ENCODE data around the gene LHX4. TPM values are rescaled to one million over a fixed set of nuclear protein-coding genes. Genes with fewer than 3 reads are reported as not detected.

LHX4 gene
- total and polyA plus RNA-seq, 2 of the 13 experiments (the other 11 are each of a cell fraction or from before 2014, with no cell fraction given): 0.03 to 0.07 TPM

GRCh38 chr1:180194546-180195207, 35.4 kb upstream of the LHX4 start:
- no peak overlapping the region for H2AFZ ChIP-seq (ENCODE audit: low read length)
- H3K27ac ChIP-seq (ENCODE audit: extremely low read length, insufficient read depth, low read length): no peak overlapping the region
- H3K36me3 ChIP-seq (replicated peaks in 1 of 2; ENCODE audit: control insufficient read depth in 1 of 2, insufficient read depth in 2 of 2, low read length in 2 of 2): no peaks in the 10 kb centered on the region
- FAIRE-seq (no peak), DNase-seq (ENCODE audit: low spot score) (no peak), ATAC-seq (no peak)
- intact Hi-C loops (cut with micrococcal nuclease; ENCODE audit: unreplicated experiment): no loop called here
- in situ Hi-C loops (cut with HindIII; ENCODE audit: extremely low pct_ligation_motif_present, low pct_unique_long_range_greater_than_20kb): no loop called here
- peaks cover 9% of the 10 kb centered on the region; the same call in 1 of the 2 replicates for H3K4me1 ChIP-seq (ENCODE audit: insufficient read depth, low read length)
- no peaks in the 10 kb centered on the region for H3K9me3 ChIP-seq (ENCODE audit: low read length)
- H3K79me2 ChIP-seq (ENCODE audit: insufficient read depth, low read length): no peaks in the 10 kb centered on the region
- H3K27me3 ChIP-seq (ENCODE audit: control insufficient read depth in 1 of 2, insufficient read depth in 2 of 2, low read length in 2 of 2): no peaks in the 10 kb centered on the region
- H3K4me3 ChIP-seq (replicated peaks in 1 of 3; ENCODE audit: insufficient read depth in 1 of 3, low read depth in 2 of 3, low read length in 3 of 3): no peak overlapping the region
- CTCF ChIA-PET (ENCODE audit: low intra/inter-chr PET ratio, low total read pairs): no interaction called here
- no peaks in the 10 kb centered on the region for H4K20me1 ChIP-seq (ENCODE audit: insufficient read depth, low read length)
- 77% methylated on average over 19 of the region's 19 CpGs for WGBS (ENCODE audit: low lambda C conversion rate)
- H3K4me2 ChIP-seq (ENCODE audit: low read depth, low read length): no peak overlapping the region
- POLR2A ChIA-PET: no interaction called here
- H3K9ac ChIP-seq (ENCODE audit: insufficient read depth, low read depth, low read length): no peak overlapping the region
- BruUV-seq (replicated peaks): no TSS peak
- no peak for TF ChIP-seq ZNF784 (CRISPR knock-in tag; IDR thresholded peaks at IDR 0.05; ENCODE audit: borderline replicate concordance)
- TF ChIP-seq HOXA9 (CRISPR knock-in tag; IDR thresholded peaks at IDR 0.05; ENCODE audit: borderline replicate concordance): no peak
- TF ChIP-seq FOXJ3 (CRISPR knock-in tag; IDR thresholded peaks at IDR 0.05; ENCODE audit: borderline replicate concordance): no peak
- no peak for TF ChIP-seq ZNF652 (CRISPR knock-in tag; IDR thresholded peaks at IDR 0.05; ENCODE audit: borderline replicate concordance, low read depth)
- TF ChIP-seq ZNF704 (CRISPR knock-in tag; IDR thresholded peaks at IDR 0.05; ENCODE audit: borderline replicate concordance): no peak
- no peak for TF ChIP-seq HOXD1 (CRISPR knock-in tag; IDR thresholded peaks at IDR 0.05)
- TF ChIP-seq SYNCRIP (IDR thresholded peaks at IDR 0.05; ENCODE audit: insufficient read depth, low read depth, low read length): no peak
- no peak for TF ChIP-seq BCL3 (CRISPR knock-in tag; IDR thresholded peaks at IDR 0.05)
- TF ChIP-seq ZNF232 (CRISPR knock-in tag; IDR thresholded peaks at IDR 0.05; ENCODE audit: borderline replicate concordance): no peak
- TF ChIP-seq ZNF10 (CRISPR knock-in tag; IDR thresholded peaks at IDR 0.05; ENCODE audit: borderline replicate concordance, low read depth): no peak
- no peak for TF ChIP-seq MYPOP (CRISPR knock-in tag; IDR thresholded peaks at IDR 0.05)
- TF ChIP-seq ZNF670 (CRISPR knock-in tag; IDR thresholded peaks at IDR 0.05; ENCODE audit: borderline replicate concordance): no peak
